Activated CD8-positive, alpha-beta memory T cell treated with anti-CD3 and anti-CD28 coated beads for 4 hours (primary cell): Measurements from ENCODE around the gene ZDHHC14.

Source experiments
- DNase-seq, 2 donors: peaks; one replicate each; pipeline ENCODE4 v3.0.0-alpha.2; 2020; ENCODE audit warnings: low read depth in 2 of 2

The ZDHHC14 gene

GRCh38 chr6:157516319-157517026 is 135.5 kb downstream of the ZDHHC14 start:
- no peak for DNase-seq

- DNase-seq: no peak
Measured at GRCh38 chr6:157517601-157518359, 136.8 kb downstream of the ZDHHC14 start.

- no peak for DNase-seq
Measured at GRCh38 chr6:157518397-157519250, 137.6 kb downstream of the ZDHHC14 start.

GRCh38 chr6:157519255-157520116 is 138.5 kb downstream of the ZDHHC14 start:
- no peak for DNase-seq

- no peak for DNase-seq
Measured at GRCh38 chr6:157520117-157520406, 139.1 kb downstream of the ZDHHC14 start.

- DNase-seq: no peak
Measured at GRCh38 chr6:157520596-157521361, 139.8 kb downstream of the ZDHHC14 start.

GRCh38 chr6:157521362-157522335 is 140.7 kb downstream of the ZDHHC14 start:
- DNase-seq: no peak

GRCh38 chr6:157522472-157522871 is 141.5 kb downstream of the ZDHHC14 start:
- DNase-seq: no peak

- no peak for DNase-seq
Measured at GRCh38 chr6:157524735-157525134, 143.7 kb downstream of the ZDHHC14 start.

- DNase-seq: no peak
Measured at GRCh38 chr6:157525292-157525889, 144.4 kb downstream of the ZDHHC14 start.

- DNase-seq: no peak
Measured at GRCh38 chr6:157525918-157526425, 145.0 kb downstream of the ZDHHC14 start.

- DNase-seq: no peak
Measured at GRCh38 chr6:157527471-157527907, 146.5 kb downstream of the ZDHHC14 start.

GRCh38 chr6:157528931-157529653 is 148.1 kb downstream of the ZDHHC14 start:
- no peak for DNase-seq

GRCh38 chr6:157529654-157530039 is 148.7 kb downstream of the ZDHHC14 start:
- no peak for DNase-seq

GRCh38 chr6:157530126-157530525 is 149.1 kb downstream of the ZDHHC14 start:
- no peak for DNase-seq

- DNase-seq: no peak
Measured at GRCh38 chr6:157530724-157531168, 149.8 kb downstream of the ZDHHC14 start.

- DNase-seq: no peak
Measured at GRCh38 chr6:157531169-157531985, 150.4 kb downstream of the ZDHHC14 start.
